Testis (tissue), 3 donors: Measurements from ENCODE around the gene SNRNP48. TPM values are rescaled to one million over a fixed set of nuclear protein-coding genes. Genes with fewer than 3 reads are reported as not detected.

Source experiments
- DNase-seq: peaks from one replicate; pipeline ENCODE4 v3.0.0-alpha.2; 2019
- H3K27ac ChIP-seq, 2 donors: fragments of 200-600 bp; sonication (generic); one replicate each; pipeline ENCODE4 v1.5.1; 2019
- H3K27me3 ChIP-seq: fragments of 200-600 bp; sonication (generic); one replicate; pipeline ENCODE4 v1.5.1; 2019
- H3K36me3 ChIP-seq: fragments of 200-600 bp; sonication (generic); one replicate; pipeline ENCODE4 v1.5.1; 2017; ENCODE audit warnings: low read depth; ENCODE audit errors: missing control alignments
- H3K4me1 ChIP-seq: fragments of 200-600 bp; sonication (generic); one replicate; pipeline ENCODE4 v1.5.1; 2019
- H3K4me3 ChIP-seq, 2 donors: fragments of 200-600 bp; sonication (generic); one replicate each; pipeline ENCODE4 v1.5.1; 2017 to 2019
- H3K9me3 ChIP-seq: fragments of 200-600 bp; sonication (generic); one replicate; pipeline ENCODE4 v1.5.1; 2017
- CTCF ChIP-seq, 3 experiments: fragments of 450-650 bp in 2 of 3; fragments of 200-600 bp in 1 of 3; sonication (generic) in 1 of 3; IDR thresholded peaks; one replicate each; pipeline ENCODE4 v1.5.1; 2016 to 2019; ENCODE audit warnings: antibody characterized with exemption in 3 of 3, mild to moderate bottlenecking in 2 of 3, moderate library complexity in 1 of 3
- POLR2A ChIP-seq: fragments of 450-650 bp; IDR thresholded peaks from one replicate; pipeline ENCODE4 v1.6.1; 2017; ENCODE audit warnings: antibody characterized with exemption, mild to moderate bottlenecking, moderate library complexity
- WGBS, 2 donors: methylation state at CpG; one replicate each; pipeline ENCODE4 v1.1.5; 2018; 5-methylcytosine and 5-hydroxymethylcytosine counted together
- intact Hi-C: fragments of 100-400 bp; cut with DNase I; formaldehyde crosslinking; loops from one replicate; pipeline ENCODE4 v1.15.1; 2023; ENCODE audit warnings: low total_unique reads
- polyA plus RNA-seq: library from polyadenylated mRNA; stranded (reverse); fragments of 350-450 nt; fragmentation: Illumina TruSeq; extraction: RNeasy Lipid Tissue Mini Kit (QIAGEN cat#74804); gene quantifications from one replicate; pipeline ENCODE4 v1.2.3, GENCODE V29; 2014; ENCODE audit warnings: low read depth, low replicate concordance; ENCODE audit not compliant: insufficient read depth
- total RNA-seq, 2 donors: library from RNA; depleted of rRNA; stranded (reverse); fragments of >200 nt; gene quantifications; one replicate each; pipeline ENCODE4 v1.2.3, GENCODE V29; 2016

SNRNP48 gene
- total and polyA plus RNA-seq, 3 donors from 2014 or later = 5.6 to 10.7 (median 8.5) TPM

GRCh38 chr6:7640607-7641577 is 50.9 kb downstream of the SNRNP48 start:
- 80 to 96% methylated on average over 12 of the region's 12 CpGs for WGBS, 2 donors
- Histone ChIP-seq H3K27ac (no peak overlapping the region), H3K4me1 (no peaks in the 10 kb centered on the region), H3K4me3 (no peak overlapping the region), H3K36me3 (no peaks in the 10 kb centered on the region), H3K27me3 (no peaks in the 10 kb centered on the region), H3K9me3 (no peaks in the 10 kb centered on the region)
- no peak for TF ChIP-seq CTCF (IDR thresholded peaks at IDR 0.05)
- no peak for TF ChIP-seq POLR2A
- intact Hi-C loops = no loop called here
- no peak for DNase-seq

DNA sequence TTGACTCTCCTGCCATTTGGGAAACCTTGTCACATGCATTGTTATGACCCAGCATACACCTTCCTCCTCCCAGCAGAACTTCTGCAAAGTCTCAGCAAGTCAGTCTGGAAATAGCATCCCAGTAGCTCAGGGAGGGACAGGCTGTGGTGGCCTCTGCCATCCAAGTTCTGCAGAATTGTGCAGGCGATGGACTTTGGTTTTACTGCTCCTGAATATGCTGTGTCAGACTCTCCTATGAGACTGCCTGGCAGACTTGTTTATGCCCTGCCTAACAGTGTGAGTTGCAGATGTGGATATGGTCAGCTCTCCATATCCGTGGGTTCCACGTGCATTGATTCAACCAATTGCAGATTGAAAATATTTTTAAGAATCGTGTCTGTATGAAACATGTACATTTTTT is 52.8 kb downstream of the SNRNP48 start:
- no peaks in the 10 kb centered on the region for H3K27me3 ChIP-seq
- H3K4me3 ChIP-seq = no peak overlapping the region
- H3K4me1 ChIP-seq = no peaks in the 10 kb centered on the region
- H3K9me3 ChIP-seq = no peaks in the 10 kb centered on the region
- WGBS, 2 donors = 87 to 89% methylated on average over 4 of the region's 4 CpGs
- no peak for TF ChIP-seq CTCF (IDR thresholded peaks at IDR 0.05)
- TF ChIP-seq POLR2A = no peak
- intact Hi-C loops = no loop called here
- no peaks in the 10 kb centered on the region for H3K36me3 ChIP-seq
- H3K27ac ChIP-seq = no peak overlapping the region
- DNase-seq = no peak

DNA sequence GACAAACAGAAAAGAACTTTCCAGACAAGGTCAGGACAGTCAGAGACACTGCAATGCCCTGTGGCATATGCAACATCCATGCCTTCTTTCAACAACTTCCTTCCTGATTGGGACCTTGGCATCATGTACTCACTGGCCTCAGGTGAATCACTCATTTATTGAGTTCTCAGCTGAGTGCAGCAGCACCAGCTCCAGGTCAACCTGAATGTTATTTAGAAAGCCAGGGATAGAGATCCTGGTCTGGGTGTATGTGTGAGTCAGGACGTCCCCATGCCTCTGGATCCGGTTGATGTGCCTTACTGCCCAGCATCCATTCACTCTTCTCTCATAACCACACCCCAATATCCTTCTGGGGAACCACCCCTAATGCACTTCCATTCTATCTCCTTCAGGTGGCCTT is 54.4 kb downstream of the SNRNP48 start:
- DNase-seq = no peak
- Histone ChIP-seq H3K4me1 (no peaks in the 10 kb centered on the region), H3K27ac (no peak overlapping the region), H3K27me3 (no peaks in the 10 kb centered on the region), H3K9me3 (no peaks in the 10 kb centered on the region), H3K4me3 (no peak overlapping the region), H3K36me3 (no peaks in the 10 kb centered on the region)
- no peak for TF ChIP-seq POLR2A
- TF ChIP-seq CTCF (IDR thresholded peaks at IDR 0.05) = no peak
- 91 to 94% methylated on average over 2 of the region's 2 CpGs for WGBS, 2 donors
- intact Hi-C loops = no loop called here

- no peaks in the 10 kb centered on the region for H3K9me3 ChIP-seq
- intact Hi-C loops = no loop called here
- H3K4me1 ChIP-seq = no peaks in the 10 kb centered on the region
- no peak overlapping the region for H3K27ac ChIP-seq
- H3K36me3 ChIP-seq = no peaks in the 10 kb centered on the region
- WGBS, 2 donors = 81 to 96% methylated on average over 1 of the region's 1 CpG
- TF ChIP-seq CTCF (IDR thresholded peaks at IDR 0.05) (no peak), POLR2A (no peak)
- no peak overlapping the region for H3K4me3 ChIP-seq
- no peaks in the 10 kb centered on the region for H3K27me3 ChIP-seq
- DNase-seq = no peak
Measured at GRCh38 chr6:7646394-7646793, 56.4 kb downstream of the SNRNP48 start.

DNA sequence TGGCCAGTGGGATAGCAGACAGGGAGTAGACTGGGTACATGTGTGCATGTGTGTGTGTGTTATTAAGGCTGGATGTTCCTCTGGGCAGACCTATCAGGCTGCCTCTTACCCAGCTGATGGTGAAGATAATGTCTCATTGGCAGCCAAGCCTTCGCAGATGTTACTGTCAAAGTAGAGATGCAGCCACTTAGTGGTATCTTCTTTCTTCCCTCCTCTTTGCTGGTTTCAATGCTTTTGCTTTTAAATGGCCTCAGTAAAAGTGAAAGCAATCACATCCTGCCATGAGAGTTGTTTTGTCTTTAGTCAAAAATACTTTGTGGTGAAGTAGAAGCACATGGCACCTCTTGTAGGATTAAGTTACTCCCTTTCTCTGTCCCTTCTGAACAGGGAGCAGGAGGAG is 57.5 kb downstream of the SNRNP48 start:
- WGBS, 2 donors = 89 to 100% methylated on average over 1 of the region's 1 CpG
- no peaks in the 10 kb centered on the region for H3K4me1 ChIP-seq
- intact Hi-C loops = no loop called here
- no peaks in the 10 kb centered on the region for H3K9me3 ChIP-seq
- no peaks in the 10 kb centered on the region for H3K27me3 ChIP-seq
- H3K4me3 ChIP-seq = no peak overlapping the region
- H3K27ac ChIP-seq = no peak overlapping the region
- no peak for TF ChIP-seq POLR2A
- no peak for TF ChIP-seq CTCF (IDR thresholded peaks at IDR 0.05)
- no peaks in the 10 kb centered on the region for H3K36me3 ChIP-seq
- DNase-seq = no peak
